GM12878 (cell line): ENCODE results near the gene CDK16.

Source experiments
- ATF3 ChIP-seq: IDR thresholded peaks from 2 replicates; pipeline ENCODE4 v1.6.1; 2011; ENCODE audit warnings: low read depth, mild to moderate bottlenecking, low read length, moderate library complexity, borderline replicate concordance; ENCODE audit errors: extremely low read depth
- CEBPB ChIP-seq, 2 experiments: fragments of 150-350 bp in 1 of 2; IDR thresholded peaks; 2 replicates each; pipeline ENCODE4 v1.6.1; 2012 to 2014; ENCODE audit warnings: low read depth in 2 of 2, low read length in 2 of 2, borderline replicate concordance in 1 of 2, inconsistent platforms in 1 of 2
- CTCF ChIP-seq, 3 experiments: IDR thresholded peaks in 2 of 3; conservative IDR thresholded peaks in 1 of 3; 2 replicates each; pipeline ENCODE4 v1.5.1; 2011; ENCODE audit warnings: low read depth in 3 of 3, low read length in 3 of 3, mild to moderate bottlenecking in 3 of 3, control low read depth in 2 of 3, moderate library complexity in 2 of 3, inconsistent platforms in 1 of 3, mixed read lengths in 1 of 3; ENCODE audit not compliant: control insufficient read depth in 2 of 3, insufficient read depth in 1 of 3; ENCODE audit errors: extremely low read depth in 1 of 3
- E4F1 ChIP-seq: fragments of 450-650 bp; IDR thresholded peaks from 2 replicates; pipeline ENCODE4 v1.6.1; 2018; ENCODE audit warnings: borderline replicate concordance, mild to moderate bottlenecking; ENCODE audit not compliant: partially characterized antibody
- EGR1 ChIP-seq, 2 experiments: IDR thresholded peaks; 1 replicate in 1 of 2; 2 replicates in 1 of 2; pipeline ENCODE4 v1.6.1; 2011 to 2012; ENCODE audit warnings: low read depth in 2 of 2, low read length in 2 of 2, borderline replicate concordance in 1 of 2, mild to moderate bottlenecking in 1 of 2, moderate library complexity in 1 of 2
- FOXM1 ChIP-seq: IDR thresholded peaks from 2 replicates; pipeline ENCODE4 v1.6.1; 2012; ENCODE audit warnings: low read depth, mild to moderate bottlenecking, inconsistent platforms, low read length, moderate library complexity
- HDAC6 ChIP-seq: fragments of 200-600 bp; sonication (generic); IDR thresholded peaks from one replicate; pipeline ENCODE4 v1.8.0; 2017; ENCODE audit warnings: antibody characterized with exemption; ENCODE audit not compliant: unreplicated experiment
- PAX5 ChIP-seq: IDR thresholded peaks from 2 replicates; pipeline ENCODE4 v1.6.1; 2011; ENCODE audit warnings: low read depth, low read length, borderline replicate concordance

GRCh38 chrX:47174846-47175587, 43.5 kb upstream of the CDK16 start:
- no peak for TF ChIP-seq FOXM1
- TF ChIP-seq HDAC6, result no peak
- no peak for TF ChIP-seq CTCF (IDR thresholded peaks at IDR 0.05 in 2 of 3, conservative IDR thresholded peaks at IDR 0.05 in 1 of 3; ENCODE audit: control insufficient read depth in 2 of 3, extremely low read depth in 1 of 3, insufficient read depth in 1 of 3, low read depth in 3 of 3, low read length in 3 of 3)
- TF ChIP-seq E4F1, result no peak
- TF ChIP-seq CEBPB (IDR thresholded peaks at IDR 0.05; ENCODE audit: borderline replicate concordance in 1 of 2, low read depth in 2 of 2, low read length in 2 of 2), result no peak
- TF ChIP-seq PAX5, result no peak
- TF ChIP-seq ATF3, result no peak
- TF ChIP-seq EGR1 (IDR thresholded peaks at IDR 0.05; ENCODE audit: borderline replicate concordance in 1 of 2, low read depth in 2 of 2, low read length in 2 of 2), result no peak
